ENCODE measurements around the gene OR6C76.
"Not testable (repeated sequence)": the region's sequence is repeated elsewhere in the genome, so short reads cannot be mapped to it uniquely, and the experiment has no call there.

OR6C76 gene

GRCh38 chr12:55425954-55426353 lies at the start of gene OR6C76:
Gene OR6C76, plus strand, starts transcription at chr12:55426254. Its CDS starts 0 bp downstream, at chr12:55426254.
- no peak for DNase-seq

DNA sequence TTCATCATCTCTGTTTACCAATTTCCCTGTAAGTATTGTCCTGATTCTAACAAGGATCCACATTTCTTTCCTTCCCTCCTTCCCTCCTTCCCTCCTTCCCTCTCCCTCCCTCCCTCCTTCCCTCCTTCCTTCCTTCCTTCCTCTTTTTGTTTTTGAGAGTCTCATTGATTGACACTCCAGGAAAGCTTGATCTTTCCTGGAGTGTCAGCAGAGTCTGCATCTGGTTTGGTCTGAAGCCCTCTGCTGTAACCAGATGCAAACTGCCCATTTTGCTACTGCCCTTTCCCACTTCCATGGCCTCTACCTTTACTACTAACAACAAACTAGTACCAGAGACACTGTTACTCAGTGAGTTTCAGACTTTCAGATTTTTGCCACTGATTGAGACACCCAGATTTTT lies 40.2 kb upstream of the OR6C76 start:
- no peak for DNase-seq

DNA sequence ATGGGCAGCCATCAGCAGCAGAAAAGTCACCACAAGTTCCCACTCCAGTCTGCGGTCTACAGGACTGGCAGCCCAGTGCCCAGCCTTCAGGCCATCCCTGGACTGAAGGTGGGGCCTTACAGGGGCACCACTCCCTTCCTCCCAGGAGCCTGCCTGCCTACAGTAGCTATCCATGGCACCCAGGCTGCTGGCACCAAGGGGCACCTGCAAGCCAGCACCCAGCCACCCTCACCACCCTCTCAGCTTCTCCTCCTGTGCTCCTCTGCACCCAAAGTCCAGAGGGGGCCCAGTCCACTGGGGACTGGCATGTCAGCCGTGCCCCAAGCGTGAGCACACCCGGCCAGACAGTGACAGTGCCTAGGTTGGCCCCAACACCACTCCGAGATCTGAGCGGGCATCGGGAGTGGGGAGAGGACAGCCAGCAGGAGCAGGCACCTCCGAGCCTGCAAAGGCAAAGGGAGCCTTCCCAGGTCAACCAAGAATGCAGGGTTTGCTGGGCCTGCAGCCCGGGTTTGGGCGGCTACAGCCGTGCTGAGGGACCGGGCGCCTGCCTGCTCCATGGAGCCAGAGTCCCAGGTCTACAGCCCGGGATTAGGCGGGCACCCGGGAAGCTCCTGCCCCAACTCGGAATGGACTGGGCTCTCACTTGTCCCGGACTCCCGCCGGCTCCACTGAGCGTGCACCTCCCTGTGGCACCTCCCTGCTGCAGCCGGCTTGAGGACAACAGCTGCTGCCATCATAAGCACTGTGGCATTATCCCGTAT lies 33.8 kb upstream of the OR6C76 start:
- DNase-seq = no peak

DNA sequence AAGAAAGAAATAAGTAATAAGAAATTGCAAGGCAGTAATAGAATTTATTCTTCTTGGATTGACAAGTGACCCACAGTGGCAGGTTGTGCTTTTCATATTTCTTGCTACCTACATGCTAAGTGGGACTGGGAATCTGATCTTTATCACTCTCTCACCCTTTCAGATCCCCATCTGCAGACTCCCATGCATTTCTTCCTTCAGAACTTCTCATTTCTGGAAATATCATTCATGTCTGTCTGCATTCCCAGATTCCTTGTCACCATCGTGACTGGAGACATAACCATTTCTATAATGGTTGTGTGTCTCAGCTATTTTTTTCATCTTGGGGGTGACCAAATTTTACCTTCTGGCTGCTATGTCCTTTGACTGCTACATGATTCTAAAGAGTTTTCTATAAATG lies 29.7 kb upstream of the OR6C76 start:
- no peak for DNase-seq

- DNase-seq = no peak
Observed at GRCh38 chr12:55400229-55400628, 25.8 kb upstream of the OR6C76 start, which contains the start of gene OR6C65. Gene OR6C65, plus strand, starts transcription at chr12:55400529. Its CDS starts 0 bp downstream, at chr12:55400529.

- DNase-seq = no peak
Observed at GRCh38 chr12:55407866-55408265, 18.2 kb upstream of the OR6C76 start.

GRCh38 chr12:55409133-55409532 lies 16.9 kb upstream of the OR6C76 start:
- DNase-seq = not testable (repeated sequence)

GRCh38 chr12:55412138-55412537 lies 13.9 kb upstream of the OR6C76 start:
- not testable (repeated sequence) for DNase-seq

DNA sequence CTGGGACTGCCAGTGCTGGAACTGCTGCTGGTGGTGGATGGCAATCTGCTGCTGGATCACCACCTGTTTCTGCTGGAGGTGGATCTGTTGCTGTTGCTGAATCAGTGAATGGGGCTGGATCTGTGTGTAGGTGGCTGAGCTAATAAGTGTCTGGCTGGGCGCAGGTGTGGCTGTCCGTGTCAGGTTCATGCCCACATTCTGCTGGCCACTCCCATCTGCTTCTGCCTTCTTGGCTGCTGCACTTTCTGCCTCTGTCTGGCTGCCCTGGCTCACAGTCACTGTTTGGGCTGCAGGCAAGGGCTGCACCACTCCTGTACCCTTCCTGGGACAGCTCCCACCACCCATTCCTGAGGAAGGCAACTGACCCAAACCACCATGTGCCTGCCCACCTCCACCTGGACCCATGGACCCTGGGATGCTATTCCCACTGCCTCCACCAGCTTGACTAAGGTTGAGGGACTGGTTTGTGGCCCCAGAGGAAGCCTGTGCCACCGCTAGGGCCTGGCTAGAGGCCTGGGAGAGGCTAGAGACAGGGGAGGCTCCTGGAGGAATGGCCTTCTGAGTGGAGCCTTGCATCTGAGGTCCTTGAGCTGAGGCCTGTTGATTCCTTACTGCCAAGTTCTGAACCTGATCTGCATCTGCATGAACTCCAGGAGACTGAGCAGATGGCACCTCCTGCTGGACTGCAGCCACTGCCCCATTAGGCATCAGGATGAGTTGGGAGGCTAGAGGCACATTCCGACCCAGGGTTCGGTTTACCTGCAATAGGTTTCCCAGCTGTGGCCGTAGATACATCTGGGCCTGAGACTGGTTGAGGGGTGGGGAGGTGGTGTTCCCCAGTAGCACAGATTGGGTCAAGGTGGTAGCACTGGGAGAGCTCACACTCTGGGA lies 12.3 kb upstream of the OR6C76 start:
- DNase-seq = not testable (repeated sequence)

DNA sequence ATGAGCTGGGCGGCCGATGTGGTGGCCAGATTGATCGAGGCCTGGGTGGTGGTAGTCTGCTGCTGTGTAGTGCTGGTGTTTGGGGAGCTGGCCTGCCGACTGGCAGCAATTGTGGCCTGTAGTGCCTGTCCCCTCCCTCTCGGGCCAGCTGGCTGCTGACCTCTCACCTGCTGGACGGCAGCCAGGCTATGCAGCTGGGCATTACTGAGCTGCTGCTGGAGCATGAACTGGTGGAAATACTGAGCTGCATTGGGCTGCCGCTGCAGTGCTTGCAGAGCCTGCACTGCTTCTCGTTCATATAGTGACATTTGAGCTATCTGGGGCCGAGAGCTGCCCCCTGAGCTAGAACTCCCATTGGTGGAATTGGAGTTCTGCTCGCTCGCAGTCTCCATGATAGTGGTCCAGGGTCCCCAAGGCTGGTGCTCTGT lies 11.6 kb upstream of the OR6C76 start:
- not testable (repeated sequence) for DNase-seq

GRCh38 chr12:55414889-55415288 lies 11.2 kb upstream of the OR6C76 start:
- not testable (repeated sequence) for DNase-seq

DNA sequence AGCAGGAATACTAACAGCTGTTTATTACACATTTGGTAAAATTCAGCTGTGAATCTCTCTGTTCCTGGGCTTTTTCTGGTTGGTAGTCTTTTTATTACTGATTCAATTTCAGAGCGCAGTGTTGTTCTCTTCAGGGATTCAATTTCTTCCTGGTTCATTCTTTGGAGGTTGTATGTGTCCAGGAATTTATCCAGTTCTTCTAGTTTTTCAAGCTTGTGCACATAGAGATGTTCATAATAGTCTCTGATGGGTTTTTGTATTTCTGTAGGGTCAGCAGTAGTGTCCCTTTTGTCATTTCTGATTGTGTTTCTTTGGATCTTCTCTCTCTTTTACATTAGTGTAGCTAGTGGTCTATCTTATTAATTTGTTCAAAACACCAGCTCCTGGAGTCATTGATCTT lies 9.1 kb upstream of the OR6C76 start:
- DNase-seq = no peak

DNA sequence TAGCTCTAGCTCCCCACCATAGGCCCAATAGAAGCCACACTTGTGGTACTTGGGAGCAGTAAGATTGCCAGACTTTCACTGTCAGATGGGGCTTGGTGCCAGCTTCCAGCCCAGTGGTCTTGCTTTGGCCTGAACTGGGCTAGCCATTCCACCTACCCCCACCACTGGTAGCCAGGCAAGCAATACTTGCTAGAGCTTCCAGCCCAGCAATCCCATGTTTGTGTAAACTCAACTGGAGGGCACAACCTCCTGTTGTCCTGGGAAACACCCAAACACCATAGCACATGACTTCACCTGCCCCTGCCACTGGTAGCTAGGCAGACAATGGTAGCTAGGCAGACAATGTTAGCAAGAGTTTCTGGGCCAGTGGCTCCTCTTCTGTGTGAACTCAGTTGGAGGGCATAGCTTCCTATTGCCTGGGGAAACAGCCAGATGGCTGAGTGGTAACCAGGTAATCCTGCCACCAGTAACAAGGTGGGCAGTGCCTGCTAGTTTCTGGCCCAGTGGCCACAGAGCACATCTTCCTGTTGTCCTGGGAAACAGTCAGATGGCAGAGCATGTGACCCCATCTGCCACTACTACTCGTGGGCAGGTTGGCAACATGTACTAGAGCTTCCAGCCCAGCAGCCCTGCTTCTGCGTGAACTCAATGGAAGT lies 5.6 kb upstream of the OR6C76 start:
- no peak for DNase-seq

- DNase-seq = no peak
Observed at GRCh38 chr12:55428331-55429243, 2.5 kb downstream of the OR6C76 start.

DNA sequence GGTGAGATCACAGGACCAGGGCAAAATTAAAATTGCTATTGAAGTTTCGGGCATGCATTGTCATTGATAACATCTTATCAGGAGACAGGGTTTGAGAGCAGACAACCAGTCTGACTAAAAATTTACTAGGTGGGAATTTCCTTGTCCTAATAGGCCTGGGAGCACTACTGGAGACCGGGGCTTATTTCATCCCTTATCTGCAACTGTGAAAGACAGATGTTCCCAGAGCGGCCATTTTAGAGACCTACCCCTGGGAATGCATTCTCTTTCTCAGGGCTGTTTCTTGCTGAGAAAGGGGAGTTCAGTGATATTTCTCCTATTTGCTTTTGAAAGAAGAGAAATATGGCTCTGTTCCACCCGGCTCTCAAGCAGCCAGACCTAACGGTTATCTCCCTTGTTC lies 15.2 kb downstream of the OR6C76 start:
- DNase-seq = not testable (repeated sequence)

DNA sequence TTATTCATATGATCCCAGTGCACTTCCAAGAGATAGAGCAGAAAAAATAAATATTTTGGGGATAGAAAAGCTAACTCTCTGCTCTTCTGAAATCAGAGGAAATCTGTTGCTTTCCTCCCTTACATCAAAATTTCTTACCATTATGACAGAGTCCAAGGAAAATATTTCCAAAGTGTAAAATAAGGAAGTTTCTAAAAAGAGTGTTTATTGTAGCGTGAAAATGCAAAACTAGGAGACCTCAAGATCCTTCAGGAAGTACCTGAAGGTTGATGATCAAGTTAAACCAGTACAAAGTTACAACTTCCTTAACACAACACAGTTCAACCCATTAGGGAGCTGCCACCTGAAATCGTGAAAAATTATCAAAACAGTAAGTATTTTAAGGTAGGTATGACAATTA lies 17.7 kb downstream of the OR6C76 start, which contains the start of gene OR6C2:
Gene OR6C2, plus strand, starts transcription at position 301 of the 400 bp plus-strand sequence. CDS start 8,138 bp downstream, outside the sequence.
- DNase-seq = no peak

DNA sequence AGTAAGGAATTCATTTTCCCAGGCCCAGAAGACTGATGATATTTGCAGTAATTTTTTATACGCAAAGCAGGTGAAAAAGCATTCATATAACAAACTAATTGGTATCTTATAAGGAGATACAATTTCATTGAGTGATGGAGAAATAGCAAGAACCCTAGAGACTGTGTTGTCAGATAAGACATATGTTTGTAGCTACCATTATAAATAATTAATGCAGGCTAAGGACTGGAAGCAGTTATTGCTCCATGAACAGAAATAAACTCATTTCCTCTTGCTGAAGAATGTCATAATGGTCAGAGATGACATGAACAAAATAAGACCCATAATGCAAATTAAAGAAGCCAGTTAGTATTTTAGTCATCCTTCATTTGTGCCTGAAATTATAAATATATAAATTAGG lies 19.3 kb downstream of the OR6C76 start:
- no peak for DNase-seq

DNA sequence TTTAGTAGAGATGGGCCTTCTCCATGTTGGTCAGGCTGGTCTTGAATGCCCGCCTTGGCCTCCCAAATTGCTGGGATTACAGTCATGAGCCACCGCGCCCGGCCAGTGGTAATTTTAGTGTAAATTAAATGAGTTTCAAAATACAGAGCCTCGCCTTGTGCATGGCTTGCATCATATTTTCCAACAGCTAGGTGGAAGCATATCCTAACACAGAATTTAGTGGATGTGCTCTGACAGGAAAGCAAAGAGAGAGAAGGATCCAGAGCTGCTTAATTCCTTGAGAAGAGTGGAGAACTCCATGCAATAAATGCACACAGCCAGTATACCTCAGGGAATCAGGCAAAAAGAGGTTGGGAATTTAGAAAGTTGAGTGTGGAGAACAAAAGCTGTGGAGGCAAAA lies 20.3 kb downstream of the OR6C76 start:
- no peak for DNase-seq

- no peak for DNase-seq
Observed at GRCh38 chr12:55448825-55449224, 22.8 kb downstream of the OR6C76 start.

GRCh38 chr12:55464926-55465325 lies 38.9 kb downstream of the OR6C76 start:
- not testable (repeated sequence) for DNase-seq

DNA sequence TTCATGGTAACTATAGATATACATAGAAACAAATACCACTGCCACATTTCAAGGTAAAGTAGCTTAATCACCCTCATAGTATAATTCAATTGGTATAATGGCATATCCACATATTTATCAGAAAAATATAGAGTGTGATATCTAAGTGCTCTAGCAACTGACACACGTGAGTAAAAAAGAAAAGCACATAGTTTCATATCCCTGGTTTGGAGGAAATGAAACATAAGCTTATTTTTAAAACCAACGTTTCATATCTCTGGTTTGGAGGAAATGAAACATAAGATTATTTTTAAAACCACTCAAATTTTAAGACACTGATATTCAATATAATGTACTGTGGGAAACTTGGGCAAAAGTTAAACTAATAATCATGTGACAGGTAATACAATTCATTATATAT lies 41.8 kb downstream of the OR6C76 start:
- no peak for DNase-seq

- no peak for DNase-seq
Observed at GRCh38 chr12:55469291-55469690, 43.2 kb downstream of the OR6C76 start.
